Inflammatory macrophage treated with lipopolysaccharide for 4 hours (primary cell): Measurements from ENCODE around the gene LYPD3.
"Not testable (repeated sequence)": the region's sequence is repeated elsewhere in the genome, so short reads cannot be mapped to it uniquely, and the experiment has no call there.

Experiments
- DNase-seq: peaks from one replicate; pipeline ENCODE4 v3.0.0-alpha.2; 2020

LYPD3 gene

DNA sequence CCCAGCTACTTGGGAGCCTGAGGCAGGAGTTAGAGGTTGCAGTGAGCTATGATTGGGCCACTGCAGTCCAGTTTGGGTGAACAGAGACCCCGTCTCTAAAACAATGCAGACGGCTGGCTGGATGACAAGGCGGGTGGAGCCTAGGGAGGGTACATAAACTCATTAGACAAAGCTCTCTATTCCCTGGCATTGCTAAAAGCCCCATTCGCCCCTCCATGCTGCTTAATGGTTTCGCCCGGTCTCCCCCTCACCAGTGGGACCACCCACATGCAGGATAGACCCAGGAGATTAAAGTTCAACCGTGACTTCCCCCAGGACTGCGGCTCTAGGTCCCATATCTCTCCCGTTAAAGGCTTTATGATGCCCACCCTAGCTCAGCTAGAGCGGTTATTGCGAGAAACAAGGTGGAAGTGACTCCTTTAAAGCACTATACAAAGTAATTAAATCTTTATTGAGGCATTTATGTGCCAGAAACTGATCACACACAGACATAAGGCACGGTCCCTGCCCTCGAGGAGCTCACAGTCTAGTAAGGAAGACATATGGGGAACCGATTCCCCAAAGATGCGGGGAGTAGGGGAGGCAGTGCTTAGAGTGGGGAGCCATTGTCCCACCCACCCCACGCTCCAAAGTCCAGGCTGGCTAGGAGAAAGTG, 4.9 kb downstream of the LYPD3 start:
- DNase-seq = no peak

DNA sequence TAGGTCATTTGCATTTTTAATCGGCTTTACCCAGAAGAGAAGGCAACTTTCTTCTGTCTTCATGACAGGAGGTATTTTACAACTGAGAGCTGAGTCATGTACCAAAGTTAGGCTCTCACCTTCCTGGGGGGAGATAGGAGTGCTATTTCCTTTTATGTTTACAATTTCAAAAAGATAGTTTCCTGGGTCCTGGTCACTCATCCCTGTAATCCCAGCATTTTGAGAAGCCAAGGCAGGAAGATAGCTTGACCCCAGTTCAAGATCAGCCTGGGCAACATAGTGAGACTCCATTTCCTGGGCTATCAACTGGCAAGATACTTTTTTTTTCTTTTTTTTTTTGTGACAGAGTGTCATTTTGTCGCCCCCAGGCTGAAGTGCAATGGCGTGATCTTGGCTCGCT, 7.6 kb downstream of the LYPD3 start:
- no peak for DNase-seq

DNA sequence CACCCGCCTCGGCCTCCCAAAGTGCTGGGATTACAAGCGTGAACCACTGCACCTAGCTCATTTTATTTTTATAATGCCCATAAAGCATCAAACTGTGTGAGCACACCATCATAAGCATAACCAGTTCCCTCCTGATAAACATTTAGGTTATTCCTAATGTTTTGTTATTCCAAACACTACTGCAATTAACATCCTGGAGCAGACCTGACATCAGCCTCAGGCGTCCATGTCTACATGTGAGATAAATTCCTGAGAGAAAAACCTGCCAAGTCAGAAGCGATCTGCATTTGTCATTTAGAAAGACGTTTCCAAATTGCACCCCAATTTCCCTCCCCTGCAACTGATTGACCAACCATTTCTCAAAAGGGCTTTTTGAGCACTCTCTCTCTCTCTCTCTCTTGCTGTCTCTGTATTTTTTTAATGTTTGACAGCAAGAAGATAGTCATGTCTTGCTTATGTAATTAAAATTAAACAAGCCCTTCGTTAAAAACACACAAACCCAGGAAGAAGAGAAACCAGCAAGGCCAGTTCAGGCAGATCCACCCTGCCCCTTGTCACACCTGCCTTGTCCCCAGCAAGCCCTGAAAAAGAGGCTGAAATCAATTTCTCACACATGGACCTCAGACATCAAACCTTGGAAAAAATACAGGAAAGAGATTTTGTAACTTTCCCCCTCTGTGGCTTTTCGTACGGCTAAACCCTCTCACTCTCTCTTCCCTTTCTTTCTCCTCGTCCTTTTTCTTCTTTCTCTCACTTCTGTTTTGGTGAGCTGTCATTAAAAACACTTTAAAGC, 9.9 kb downstream of the LYPD3 start:
- peak; percentile 36 for DNase-seq

DNA sequence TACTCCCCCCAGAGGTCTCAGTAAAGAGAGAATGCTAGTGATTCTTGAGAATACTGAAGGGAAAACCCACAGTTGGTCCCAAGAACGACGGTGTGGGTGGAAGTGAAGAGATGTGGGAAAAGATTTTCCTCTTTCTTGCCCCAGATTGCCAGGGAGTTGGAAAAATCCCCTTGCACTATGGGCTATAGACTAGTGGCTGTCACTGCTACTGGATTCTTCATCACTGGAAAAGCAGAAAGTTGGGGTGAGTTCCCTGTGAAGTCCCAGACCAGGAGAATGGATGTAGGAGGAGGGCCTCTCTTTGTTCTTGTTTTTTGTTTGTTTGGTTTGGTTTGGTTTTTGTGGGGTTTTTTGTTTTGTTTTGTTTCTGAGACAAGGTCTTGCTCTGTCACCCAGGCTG, 11.4 kb downstream of the LYPD3 start:
- peak; percentile 41 for DNase-seq

DNA sequence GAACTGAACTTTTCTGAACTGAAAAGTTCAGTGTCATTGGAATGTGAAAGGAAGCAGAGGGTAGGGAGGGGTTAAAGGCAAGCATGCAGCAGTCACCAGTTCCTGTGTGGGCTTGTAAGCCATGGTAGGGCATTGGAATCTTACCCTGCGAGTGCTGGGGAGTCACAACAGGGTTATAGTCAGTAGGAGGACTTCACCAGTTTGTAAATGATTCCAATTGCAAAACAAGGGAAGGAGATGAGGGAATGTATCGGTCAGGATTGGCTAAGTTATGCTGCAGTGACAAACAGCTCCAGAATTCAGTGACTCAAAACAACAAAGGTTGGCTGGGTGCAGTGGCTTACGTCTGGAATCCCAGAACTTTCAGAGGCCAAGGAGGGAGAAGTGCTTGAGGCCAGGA, 12.8 kb downstream of the LYPD3 start:
- no peak for DNase-seq

DNA sequence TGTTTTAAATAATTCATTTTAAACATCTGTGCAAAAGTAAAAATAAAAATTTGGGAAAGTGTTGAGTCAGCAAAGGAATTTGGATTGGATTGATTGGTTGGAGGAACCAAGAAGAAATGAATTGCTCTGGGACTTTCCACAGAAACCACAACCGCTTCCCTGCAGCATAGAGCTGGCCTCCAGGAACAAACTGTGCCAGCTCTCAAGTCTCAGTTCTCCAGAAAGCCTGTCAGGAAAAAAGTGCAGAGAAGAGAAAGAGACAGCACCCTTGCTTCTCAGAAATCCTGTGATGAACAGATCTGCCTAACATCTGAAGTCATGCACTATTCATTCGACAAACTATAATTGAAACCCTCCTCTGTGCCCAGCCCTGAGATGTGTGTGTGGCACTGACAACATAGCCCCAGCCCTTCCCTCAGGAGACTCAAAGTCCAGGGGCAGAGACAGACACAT, 14.8 kb downstream of the LYPD3 start:
- DNase-seq = peak; percentile 72

DNA sequence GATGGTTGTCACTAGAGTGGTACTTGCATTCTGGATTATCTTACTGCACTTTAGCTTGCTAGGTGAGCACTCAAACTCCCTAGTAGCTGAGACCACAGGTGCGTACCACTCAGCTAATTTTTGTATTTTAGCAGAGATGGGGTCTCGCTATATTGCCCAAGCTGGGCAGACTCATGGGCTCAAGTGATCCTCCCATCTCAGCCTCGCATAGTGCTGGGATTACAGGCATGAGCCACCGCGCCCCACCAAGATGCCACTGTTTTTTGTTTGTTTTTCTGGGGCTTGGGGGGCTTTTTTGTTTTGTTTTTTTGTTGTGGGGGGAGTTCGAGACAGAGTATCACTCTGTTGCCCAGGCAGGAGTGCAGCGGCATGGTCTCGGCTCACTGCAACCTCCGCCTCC, 17.8 kb downstream of the LYPD3 start:
- DNase-seq = no peak

DNA sequence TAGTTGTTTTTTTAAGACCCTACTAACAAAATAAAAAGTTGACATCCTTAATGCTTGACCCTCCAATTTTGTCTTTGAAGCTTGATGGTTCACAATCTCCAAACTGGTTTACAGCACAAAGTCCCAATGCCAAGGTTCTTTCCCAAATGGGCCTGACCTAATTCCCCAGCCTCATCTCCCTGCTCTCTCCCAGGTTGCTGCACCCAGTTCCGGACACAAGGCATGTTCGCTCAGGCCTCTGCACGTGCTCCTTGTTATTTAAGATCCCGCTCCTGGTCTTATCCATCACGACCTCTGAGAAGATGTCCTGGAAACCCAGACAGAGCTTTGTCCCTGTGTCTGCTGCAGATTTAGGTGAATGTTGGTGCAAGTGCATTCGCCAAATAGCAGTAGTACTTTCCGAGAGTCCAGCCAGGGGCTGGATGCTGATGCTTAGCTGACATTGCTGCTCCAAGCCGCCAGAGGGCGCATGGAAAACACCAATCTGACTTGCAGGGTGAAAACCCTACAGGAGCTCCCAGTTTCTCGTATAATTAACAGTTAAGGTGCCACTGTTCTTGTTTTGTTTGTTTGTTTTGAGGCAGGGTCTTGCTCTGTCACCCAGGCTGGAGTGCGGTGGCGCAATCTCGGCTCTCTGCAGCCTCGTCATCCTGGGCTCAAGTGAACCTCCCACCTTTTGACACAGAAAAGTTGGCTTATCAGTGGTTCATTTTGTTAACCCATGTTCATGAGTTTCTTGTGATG, 18.5 kb downstream of the LYPD3 start:
- peak; percentile 77 for DNase-seq

DNA sequence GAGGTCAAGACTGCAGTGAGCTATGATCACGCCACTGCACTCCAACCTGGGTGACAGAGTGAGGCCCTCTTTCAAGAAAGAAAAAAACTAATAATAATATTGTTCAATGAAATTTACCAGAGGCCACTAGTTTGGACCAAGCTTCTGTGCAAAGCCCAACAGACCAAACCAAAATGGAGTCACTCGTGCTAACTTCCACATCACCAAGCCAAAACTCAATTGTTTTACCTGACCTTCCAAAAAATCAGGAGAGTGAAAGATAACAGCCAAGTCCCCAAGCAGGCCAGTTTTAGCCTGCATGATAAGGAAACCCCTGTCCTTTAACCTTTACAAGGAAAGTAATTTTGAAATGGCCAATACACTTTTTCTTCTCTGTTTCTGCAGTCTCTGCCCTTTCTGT, 20.0 kb downstream of the LYPD3 start:
- DNase-seq = no peak

DNA sequence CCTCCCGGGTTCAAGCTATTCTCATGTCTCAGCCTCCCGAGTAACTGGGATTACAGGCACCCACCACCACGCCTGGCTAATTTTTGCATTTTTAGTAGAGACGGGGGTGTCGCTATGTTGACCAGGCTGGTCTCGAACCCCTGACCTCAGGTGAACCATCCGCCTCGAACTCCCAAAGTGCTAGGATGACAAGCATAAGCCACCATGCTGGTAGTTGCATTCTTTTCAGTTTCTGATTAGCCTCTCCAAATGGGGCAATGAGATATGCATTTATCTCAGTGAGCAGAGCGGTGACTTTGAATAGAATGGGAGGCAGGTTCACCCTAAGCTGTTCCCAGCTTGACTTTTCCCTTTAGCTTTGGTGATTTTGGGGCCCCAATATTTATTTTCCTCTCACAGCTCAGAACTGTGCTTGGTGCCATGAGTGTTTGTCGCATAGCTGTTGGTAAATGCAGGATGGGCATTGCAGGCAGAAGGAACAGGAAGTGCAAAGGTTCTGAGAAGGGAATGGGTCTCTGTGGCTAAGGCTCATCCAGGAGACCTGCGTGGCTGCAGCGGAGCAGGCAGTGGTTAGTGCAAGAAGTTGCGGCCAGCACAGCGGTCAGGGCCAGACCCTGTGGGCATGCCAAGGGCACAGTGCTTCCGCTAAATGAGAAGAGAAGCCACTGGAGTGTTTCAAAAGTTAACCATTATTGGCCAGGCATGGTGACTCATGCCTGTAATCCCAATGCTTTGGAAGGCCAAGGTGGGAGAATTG, 20.7 kb downstream of the LYPD3 start:
- no peak for DNase-seq

DNA sequence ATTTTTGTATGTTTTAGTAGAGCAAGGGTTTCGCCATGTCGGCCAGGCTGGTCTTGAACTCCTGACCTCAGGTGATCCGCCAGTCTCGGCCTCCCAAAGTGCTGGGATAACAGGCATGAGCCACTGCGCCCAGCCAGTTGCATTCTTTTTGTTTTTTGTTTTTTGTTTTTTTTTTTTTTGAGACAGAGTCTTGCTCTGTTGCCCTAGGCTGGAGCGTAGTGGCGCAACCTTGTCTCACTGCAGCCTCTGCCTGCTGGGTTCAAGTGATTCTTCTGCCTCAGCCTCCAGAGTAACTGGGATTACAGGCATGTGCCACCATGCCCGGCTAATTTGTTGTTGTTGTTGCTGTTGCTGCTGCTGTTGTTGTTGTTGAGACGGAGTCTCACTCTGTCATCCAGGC, 21.3 kb downstream of the LYPD3 start:
- DNase-seq = not testable (repeated sequence)

DNA sequence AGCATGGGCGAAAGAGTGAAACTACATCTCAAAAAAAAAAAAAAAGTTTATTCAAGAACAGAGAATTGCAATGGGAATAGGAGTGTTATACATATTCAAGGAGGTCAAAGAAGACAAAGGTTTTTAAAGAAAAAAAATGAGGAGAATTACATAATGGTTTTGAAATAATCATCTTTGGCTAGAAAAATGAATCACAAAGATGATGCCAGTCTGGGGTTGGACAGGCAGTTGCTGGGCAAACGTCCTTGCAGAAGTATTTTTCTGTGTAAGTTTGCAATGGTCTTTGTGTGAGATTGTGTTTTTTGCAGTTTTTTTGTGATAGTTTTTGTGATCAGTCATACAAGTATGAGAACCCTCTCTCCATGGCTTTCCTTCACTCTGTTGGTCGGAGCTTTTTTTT, 23.7 kb downstream of the LYPD3 start:
- DNase-seq = peak; percentile 52

DNA sequence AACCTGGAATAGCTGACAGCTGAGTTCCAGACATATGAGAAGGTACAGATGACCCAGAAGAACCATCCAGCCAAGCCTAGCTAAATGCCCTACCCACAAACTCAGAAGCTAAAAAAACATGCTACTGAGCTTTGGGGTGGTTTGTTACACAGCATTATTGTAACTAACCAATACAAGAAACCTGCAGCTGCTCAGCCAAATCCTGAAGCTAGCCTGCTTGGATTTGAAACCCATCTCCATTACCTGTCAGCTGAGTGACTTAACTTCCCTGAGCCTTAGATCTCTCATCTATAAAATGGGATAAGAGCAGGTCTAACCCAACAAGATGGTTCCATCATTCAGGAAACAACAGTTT, 25.7 kb downstream of the LYPD3 start:
- no peak for DNase-seq

DNA sequence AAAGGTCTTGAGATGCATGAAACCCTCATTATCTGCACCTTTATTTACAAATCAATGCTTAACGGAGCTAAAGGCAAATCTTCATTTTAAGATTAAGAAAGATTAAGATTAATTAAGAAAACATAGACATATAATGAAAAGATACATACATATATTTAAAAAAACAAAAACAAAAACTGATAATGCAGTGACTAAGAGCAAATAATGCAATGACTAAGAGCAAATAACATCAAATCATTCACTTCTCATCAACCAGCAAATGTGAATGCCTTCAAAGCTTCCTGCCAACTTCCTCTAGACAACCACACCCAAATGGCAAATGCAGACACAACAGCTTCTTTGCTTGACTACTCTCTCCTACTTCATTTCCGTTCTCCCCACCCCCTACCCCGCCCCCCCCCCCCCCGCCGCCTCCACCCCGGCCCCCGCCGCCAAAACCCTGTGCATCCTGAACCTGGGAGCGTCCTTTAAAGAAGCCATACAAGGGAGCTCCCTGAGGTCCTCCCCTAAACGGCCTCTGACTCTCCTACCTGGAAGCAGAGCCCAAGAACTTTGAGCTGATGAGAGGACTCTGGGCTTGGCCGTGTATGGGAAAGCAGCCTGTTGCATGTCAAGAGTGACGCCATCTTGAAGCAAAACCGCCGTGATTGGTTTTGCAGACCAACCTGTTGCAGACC, 26.2 kb downstream of the LYPD3 start:
- DNase-seq = peak; percentile 78

DNA sequence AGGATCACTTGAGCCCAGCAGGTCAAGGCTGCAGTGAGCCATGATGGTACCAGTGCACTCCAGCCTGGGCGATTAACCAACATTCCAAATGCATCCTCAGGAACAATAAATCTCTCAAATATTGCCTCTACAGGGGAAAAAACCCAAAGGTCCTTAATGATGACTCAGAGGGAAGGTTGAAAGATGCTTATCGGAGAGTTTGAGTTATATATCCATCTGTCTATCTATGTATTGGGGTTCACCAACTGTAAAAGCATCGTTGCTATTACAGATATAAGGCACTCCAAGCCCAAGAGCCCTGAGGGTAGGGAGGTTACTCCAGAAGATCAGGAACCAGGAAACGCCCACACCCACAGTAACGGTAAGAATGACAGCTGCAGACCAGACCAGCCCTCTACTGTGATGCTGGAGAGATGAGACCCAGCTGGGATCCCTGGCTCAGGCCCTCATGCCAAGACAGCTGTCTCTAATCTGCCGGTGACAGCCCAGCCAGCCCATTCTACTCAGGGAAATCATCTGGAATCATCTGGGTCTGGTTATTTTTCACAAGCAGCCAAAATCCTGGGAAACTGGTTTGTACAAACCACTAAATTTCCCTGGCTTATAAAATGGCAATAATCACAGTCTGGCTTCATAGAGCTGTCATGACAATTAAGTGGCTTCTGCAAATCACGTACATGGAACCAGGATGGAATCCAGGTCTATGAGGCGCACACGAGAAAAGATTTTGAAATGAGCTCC, 26.9 kb downstream of the LYPD3 start:
- DNase-seq = no peak

DNA sequence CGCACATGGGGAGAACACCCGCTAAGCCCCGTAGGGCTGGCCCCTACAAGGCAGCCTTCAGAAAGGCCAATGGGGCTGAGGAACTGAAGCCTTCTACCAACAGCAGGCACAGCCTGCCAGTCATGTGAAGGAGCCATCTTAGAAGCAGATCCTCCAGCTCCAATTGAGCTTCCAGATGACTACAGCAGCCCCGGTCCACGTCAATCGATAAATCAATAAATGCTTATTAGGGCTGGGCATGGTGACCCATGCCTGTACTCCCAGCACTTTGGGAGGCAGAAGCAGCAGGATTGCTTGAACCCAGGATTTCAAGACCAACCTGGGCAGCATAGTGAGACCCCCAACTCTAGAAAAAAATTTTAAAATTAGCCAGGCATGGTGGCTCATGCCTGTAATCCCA, 27.7 kb downstream of the LYPD3 start:
- no peak for DNase-seq

DNA sequence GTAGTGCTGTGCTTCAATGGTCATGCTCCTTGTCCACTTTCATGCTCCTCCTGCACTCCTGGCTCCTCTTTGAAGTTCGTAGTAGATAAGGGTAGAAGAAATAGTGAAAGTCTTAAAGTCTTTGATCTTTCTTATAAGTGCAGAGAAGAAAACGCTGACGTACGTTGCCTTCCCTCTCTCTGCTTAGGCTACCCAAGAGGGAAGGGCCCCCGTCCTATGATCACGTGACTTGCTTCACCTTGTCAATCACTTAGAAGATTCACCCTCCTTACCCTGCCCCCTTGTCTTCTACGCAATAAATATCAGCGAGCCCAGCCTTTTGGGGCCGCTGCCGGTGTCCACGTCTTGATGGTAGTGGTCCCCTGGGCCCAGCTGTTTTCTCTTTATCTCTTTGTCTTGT, 28.1 kb downstream of the LYPD3 start:
- not testable (repeated sequence) for DNase-seq

DNA sequence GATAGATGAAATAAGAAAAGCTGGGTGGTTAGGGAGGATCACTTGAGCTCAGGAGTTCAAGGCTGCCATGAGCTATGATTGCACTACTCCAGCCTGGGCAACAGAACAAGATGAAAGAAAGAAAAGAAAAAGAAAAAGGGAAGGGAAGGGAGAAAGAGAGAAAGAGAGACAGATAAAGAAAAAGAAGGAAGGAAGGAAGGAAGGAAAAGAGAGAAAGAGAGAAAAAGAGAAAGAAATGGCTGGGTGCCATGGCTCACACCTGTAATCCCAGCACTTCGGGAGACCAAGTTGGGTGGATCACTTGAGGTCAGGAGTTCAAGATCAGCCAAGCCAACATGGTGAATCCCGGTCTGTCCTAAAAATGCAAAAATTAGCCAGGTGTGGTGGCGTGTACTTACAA, 29.6 kb downstream of the LYPD3 start:
- DNase-seq = no peak

DNA sequence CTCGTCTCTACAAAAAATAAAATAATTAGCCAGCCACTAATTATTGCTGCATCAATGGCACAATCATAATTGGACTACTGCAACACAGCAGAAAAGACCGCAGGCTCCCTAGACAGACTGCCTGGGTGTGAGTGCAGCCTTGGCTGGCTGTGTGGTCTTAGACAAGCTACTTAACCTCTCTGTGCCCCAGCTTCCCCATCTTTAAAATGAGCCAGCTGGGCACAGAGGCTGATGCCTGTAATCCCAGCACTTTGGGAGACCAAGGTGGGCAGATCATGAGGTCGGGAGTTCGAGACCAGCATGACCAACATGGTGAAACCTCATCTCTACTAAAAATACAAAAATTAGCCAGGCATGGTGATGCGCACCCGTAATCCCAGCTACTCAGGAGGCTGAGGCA, 31.7 kb downstream of the LYPD3 start:
- no peak for DNase-seq

DNA sequence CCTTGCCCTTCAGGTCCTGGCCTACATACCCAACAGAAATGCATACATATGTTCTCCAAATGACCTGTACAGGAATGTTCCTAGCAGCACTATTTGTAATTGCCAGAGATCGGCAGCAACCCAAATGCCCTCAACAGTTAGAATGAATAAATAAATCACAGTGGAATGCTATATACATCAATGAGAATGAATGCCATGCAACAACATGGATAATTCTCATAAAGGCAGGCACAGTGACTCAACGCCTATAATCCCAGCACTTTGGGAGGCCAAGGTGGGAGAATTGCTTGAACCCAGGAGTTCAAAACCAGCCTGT, 32.1 kb downstream of the LYPD3 start:
- no peak for DNase-seq

DNA sequence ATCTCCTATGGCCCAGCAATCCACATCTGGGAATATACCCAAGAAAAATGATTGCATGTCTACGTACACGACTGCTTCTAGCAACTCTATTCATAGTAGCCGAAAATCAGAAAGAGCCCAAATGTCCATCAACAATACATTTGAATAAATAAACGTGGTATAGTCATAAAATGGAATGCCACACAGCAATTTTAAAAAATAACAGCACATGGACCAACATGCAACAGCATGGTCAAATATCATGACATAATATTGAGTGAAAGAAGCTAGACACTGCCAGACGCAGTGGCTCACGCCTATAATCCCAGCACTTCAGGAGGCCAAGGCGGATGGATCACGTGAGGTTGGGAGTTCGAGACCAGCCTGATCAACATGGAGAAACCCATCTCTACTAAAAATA, 34.4 kb downstream of the LYPD3 start:
- DNase-seq = no peak

DNA sequence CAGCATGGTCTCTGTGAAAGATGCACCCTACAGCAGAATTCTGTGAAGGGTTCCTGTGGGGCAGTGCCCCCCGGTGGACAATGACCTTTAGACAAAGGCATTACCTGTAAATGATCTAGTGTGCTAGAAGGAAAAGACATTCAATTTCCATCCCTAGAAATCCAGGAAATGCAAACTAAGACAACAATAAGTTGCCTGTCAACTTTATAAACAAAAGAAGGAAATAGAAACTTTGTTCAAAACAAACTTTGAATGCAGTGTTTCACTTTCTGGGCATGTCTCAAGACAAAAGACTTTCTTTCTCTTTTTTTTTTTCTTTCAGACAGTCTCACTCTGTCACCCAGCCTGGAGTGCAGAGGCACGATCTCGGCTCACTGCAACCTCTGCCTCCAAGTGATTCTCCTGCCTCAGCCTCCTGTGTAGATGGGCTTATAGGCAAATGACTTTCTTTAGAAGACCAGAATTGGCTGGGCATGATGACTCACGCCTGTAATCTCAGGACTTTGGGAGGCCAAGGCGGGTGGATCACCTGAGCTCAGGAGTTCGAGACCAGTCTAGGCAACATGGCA, 35.2 kb downstream of the LYPD3 start:
- peak; percentile 83 for DNase-seq
